ENCODE results near the gene TMEM52.

TMEM52 gene

DNA sequence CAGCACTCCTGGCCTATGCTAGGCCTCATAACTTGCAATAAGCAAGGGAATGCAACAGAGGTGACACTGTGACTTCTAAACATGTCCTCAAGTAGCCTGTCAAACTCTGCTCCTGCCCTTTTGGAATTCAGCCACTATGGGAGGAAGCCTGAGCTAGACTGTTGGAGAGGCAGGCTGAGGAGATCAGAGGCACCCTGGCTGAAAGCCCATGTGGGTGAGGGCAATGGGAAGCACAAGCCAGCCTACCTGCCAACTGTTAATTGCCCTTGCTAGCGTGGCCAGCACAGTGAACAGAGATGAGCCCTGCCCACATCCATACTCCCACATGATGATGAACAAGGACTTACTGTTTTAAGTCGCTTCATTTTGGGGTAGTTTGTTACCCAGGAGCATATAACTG is 45.9 kb downstream of the TMEM52 start:
- no peak for DNase-seq (ENCODE audit: low read depth, low spot score)

DNA sequence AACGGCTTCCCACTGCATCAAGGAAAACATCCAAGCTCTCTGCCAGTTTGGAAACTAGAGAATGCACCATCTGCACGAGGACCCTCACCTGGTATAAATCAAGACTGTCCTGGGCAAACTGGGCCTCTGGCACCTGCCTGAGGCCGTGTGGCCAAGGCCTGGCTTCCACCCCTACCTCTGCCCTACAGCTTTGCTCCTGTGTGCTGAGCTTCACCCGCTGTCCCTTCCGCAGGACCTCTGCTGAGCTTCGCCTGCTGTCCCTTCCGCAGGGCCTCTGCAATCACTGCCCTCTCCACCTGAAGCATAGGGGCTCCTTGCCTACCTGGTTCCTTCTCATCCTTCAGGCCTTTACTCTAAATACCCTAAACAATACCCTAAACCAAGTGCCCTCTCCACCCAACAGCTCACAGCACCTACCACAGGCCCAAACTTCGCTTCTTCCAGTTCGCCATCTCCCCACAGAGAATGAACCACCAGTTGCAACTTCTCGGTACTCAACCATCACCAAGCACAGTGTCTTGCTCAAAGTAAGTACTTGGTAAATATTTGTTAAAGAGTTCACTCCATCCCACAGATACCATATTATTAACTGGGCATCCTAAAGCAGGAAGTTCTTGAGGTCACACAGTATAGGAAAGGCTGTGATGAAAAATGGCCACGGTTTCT is 46.6 kb downstream of the TMEM52 start:
- no peak for DNase-seq (ENCODE audit: low read depth, low spot score)

- DNase-seq (ENCODE audit: low read depth, low spot score), result no peak
Measured at GRCh38 chr1:1869469-1869868, 49.6 kb downstream of the TMEM52 start.

Data from iPS DF 19.7 (cell line).